Measurements from ENCODE around the gene RAP2A.

- TF ChIP-seq TAF1 (IDR thresholded peaks at IDR 0.05; ENCODE audit: borderline replicate concordance, insufficient read depth, low read length) (no peak), REST (IDR thresholded peaks at IDR 0.05; ENCODE audit: insufficient read depth in 1 of 2, low read depth in 2 of 2, low read length in 2 of 2) (no peak)
These were observed 29.8 kb upstream of the RAP2A start for GRCh38 chr13:97403893-97404750.

Data from PFSK-1 (cell line).